B cell (primary cell): Measurements from ENCODE around the gene C2CD3. TPM values are rescaled to one million over a fixed set of nuclear protein-coding genes. Genes with fewer than 3 reads are reported as not detected.
"Not testable (repeated sequence)": the region's sequence is repeated elsewhere in the genome, so short reads cannot be mapped to it uniquely, and the experiment has no call there.

Experiments used
- ATAC-seq: fragments of 200-7000 bp; cut with Tn5 transposase; one replicate; pipeline ENCODE4 v1.10.0; 2021; ENCODE audit warnings: low read depth, mild to moderate bottlenecking, moderate number of reproducible peaks, moderate library complexity
- CTCF ChIA-PET: fragments of 350-600 bp; sonication (Branson Sonifier 250); formaldehyde crosslinking; loops from one replicate; lab custom pipeline; 2021; ENCODE audit warnings: antibody characterized with exemption, inconsistent platforms; lab: Charles Lee
- POLR2A ChIA-PET: fragments of 350-600 bp; sonication (Branson Sonifier 250); formaldehyde crosslinking; loops from one replicate; lab custom pipeline; 2021; ENCODE audit warnings: antibody characterized with exemption; lab: Charles Lee
- DNase-seq: peaks from one replicate; pipeline ENCODE4 v3.0.0; 2013
- H2AFZ ChIP-seq: 2 replicates; pipeline ENCODE4 v1.6.1; 2012; ENCODE audit warnings: mild to moderate bottlenecking, low read depth, low read length; ENCODE audit not compliant: insufficient read depth, poor library complexity, severe bottlenecking
- H3K27ac ChIP-seq, 2 donors: 1 replicate in 1 of 2; 2 replicates in 1 of 2; pipeline ENCODE4 v1.5.1; 2012 to 2013; ENCODE audit warnings: low read length in 2 of 2, mild to moderate bottlenecking in 2 of 2, moderate library complexity in 1 of 2
- H3K27me3 ChIP-seq, 4 experiments: fragments of 200-600 bp in 1 of 4; sonication (generic) in 1 of 4; replicated peaks in 1 of 4; 1 replicate in 2 of 4; 2 replicates in 2 of 4; pipeline versions ENCODE4 v1.6.1 to v1.7.0; 2013 to 2016; ENCODE audit warnings: low read length in 3 of 4, mild to moderate bottlenecking in 2 of 4, mixed read lengths in 1 of 4, moderate library complexity in 1 of 4; ENCODE audit not compliant: insufficient read depth in 4 of 4, control insufficient read depth in 3 of 4; ENCODE audit errors: control extremely low read depth in 1 of 4
- H3K36me3 ChIP-seq, 2 experiments: replicated peaks in 1 of 2; 1 replicate in 1 of 2; 2 replicates in 1 of 2; pipeline versions ENCODE4 v1.6.1 to v1.7.1; 2013; ENCODE audit warnings: low read length in 1 of 2; ENCODE audit not compliant: insufficient read depth in 2 of 2, control insufficient read depth in 1 of 2; ENCODE audit errors: control extremely low read depth in 1 of 2, extremely low read depth in 1 of 2
- H3K4me1 ChIP-seq, 2 donors: fragments of 200-600 bp in 1 of 2; sonication (generic) in 1 of 2; 1 replicate in 1 of 2; 2 replicates in 1 of 2; pipeline versions ENCODE4 v1.5.1 to v1.6.1; 2013 to 2017; ENCODE audit warnings: low read length in 2 of 2; ENCODE audit not compliant: control insufficient read depth in 2 of 2, insufficient read depth in 2 of 2
- H3K4me2 ChIP-seq: replicated peaks from 2 replicates; pipeline ENCODE3; 2012; ENCODE audit warnings: mild to moderate bottlenecking, low read depth, low read length; ENCODE audit not compliant: poor library complexity, severe bottlenecking
- H3K4me3 ChIP-seq, 5 experiments: fragments of 200-600 bp in 1 of 5; sonication (generic) in 1 of 5; 1 replicate in 3 of 5; 2 replicates in 2 of 5; pipeline versions ENCODE4 v1.5.1 to v1.7.0; 2011 to 2016; ENCODE audit warnings: low read length in 4 of 5, mild to moderate bottlenecking in 4 of 5, low read depth in 2 of 5, control low read depth in 1 of 5, moderate library complexity in 1 of 5; ENCODE audit not compliant: insufficient read depth in 1 of 5; ENCODE audit errors: control extremely low read depth in 1 of 5, extremely low read depth in 1 of 5
- H3K79me2 ChIP-seq: fragments of 200-600 bp; sonication (generic); one replicate; pipeline ENCODE4 v1.6.0; 2016; ENCODE audit warnings: low read length; ENCODE audit not compliant: control insufficient read depth, insufficient read depth
- H3K9ac ChIP-seq: fragments of 200-600 bp; sonication (generic); 2 replicates; pipeline ENCODE4 v1.6.1; 2017; ENCODE audit warnings: mild to moderate bottlenecking, low read length, moderate library complexity
- H3K9me3 ChIP-seq, 3 donors: one replicate each; pipeline versions ENCODE4 v1.6.1 to v1.7.1; 2013; ENCODE audit warnings: low read length in 2 of 3; ENCODE audit not compliant: control insufficient read depth in 2 of 3, insufficient read depth in 1 of 3; ENCODE audit errors: control extremely low read depth in 1 of 3
- H4K20me1 ChIP-seq: 2 replicates; pipeline ENCODE4 v1.6.0; 2012; ENCODE audit warnings: mild to moderate bottlenecking, low read length; ENCODE audit not compliant: insufficient read depth, control insufficient read depth, poor library complexity, severe bottlenecking
- H3K27ac Mint-ChIP-seq: one replicate; pipeline ENCODE4 v1.8.0; 2021; ENCODE audit warnings: mixed read lengths
- H3K27me3 Mint-ChIP-seq: one replicate; pipeline ENCODE4 v1.8.0; 2021; ENCODE audit warnings: mixed read lengths
- H3K4me1 Mint-ChIP-seq: one replicate; pipeline ENCODE4 v1.8.0; 2021; ENCODE audit warnings: mixed read lengths
- H3K4me3 Mint-ChIP-seq: one replicate; pipeline ENCODE4 v1.8.0; 2021; ENCODE audit warnings: mixed read lengths
- H3K9me3 Mint-ChIP-seq: one replicate; pipeline ENCODE4 v1.8.0; 2022; ENCODE audit warnings: mixed read lengths; ENCODE audit not compliant: insufficient read depth
- CTCF ChIP-seq: fragments of 200-600 bp; IDR thresholded peaks from one replicate; pipeline ENCODE4 v1.8.0; 2022; ENCODE audit warnings: antibody characterized with exemption, mild to moderate bottlenecking
- EZH2 ChIP-seq: IDR thresholded peaks from 2 replicates; pipeline ENCODE4 v1.6.1; 2012; ENCODE audit warnings: borderline replicate concordance, low read depth, mild to moderate bottlenecking, moderate library complexity, low read length; ENCODE audit not compliant: insufficient read depth, poor library complexity, severe bottlenecking
- WGBS: methylation state at CpG from one replicate; pipeline ENCODE4 v1.1.5; 2013; ENCODE audit warnings: missing lambda C conversion rate; ENCODE audit not compliant: insufficient coverage; 5-methylcytosine and 5-hydroxymethylcytosine counted together
- intact Hi-C: fragments of 100-400 bp; cut with micrococcal nuclease; formaldehyde crosslinking; loops from one replicate; pipeline ENCODE4 v1.10.0; 2022
- polyA plus RNA-seq: library from polyadenylated mRNA; depleted of rRNA; stranded (reverse); fragments of >200 nt; gene quantifications from 2 replicates; pipeline ENCODE4 v1.2.3, GENCODE V29; 2012
- total RNA-seq, 2 donors: library from RNA; stranded (reverse); fragments of 120-200 nt in 1 of 2; gene quantifications; 1 replicate in 1 of 2; 2 replicates in 1 of 2; pipeline versions ENCODE4 v1.2.3 to v1.2.4, GENCODE V29; 2013 to 2022

C2CD3 gene
- total and polyA plus RNA-seq, 2 donors (not counting 1 experiment from before 2014, with no cell fraction given): 19.8 to 69.0 TPM

DNA sequence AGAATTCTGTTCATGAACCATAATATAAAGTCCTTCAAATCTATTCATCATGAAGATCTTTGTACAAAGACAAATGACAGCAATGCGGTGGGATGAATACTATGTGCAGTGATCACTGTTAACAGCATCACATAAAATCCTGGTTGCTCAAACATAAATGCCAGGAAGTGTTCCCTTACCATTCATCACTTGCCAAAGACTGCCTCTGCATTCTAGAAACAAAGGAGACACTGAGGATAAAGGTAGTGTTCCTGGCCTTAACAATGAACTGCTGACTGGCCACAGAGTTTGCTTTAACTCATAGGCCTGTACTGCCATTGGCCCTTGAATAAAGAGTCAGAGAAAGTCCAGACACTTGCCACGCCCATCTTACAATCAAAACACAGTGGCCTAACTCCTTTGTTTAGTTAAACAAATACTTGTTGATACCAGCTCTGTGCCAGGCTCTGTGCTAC lies 29.5 kb downstream of the C2CD3 start:
- ATAC-seq (no peak), DNase-seq (no peak)
- Mint-ChIP-seq H3K4me3 (no peak overlapping the region), H3K9me3 (peaks cover 2% of the 10 kb centered on the region), H3K27me3 (no peaks in the 10 kb centered on the region), H3K4me1 (peaks cover 4% of the 10 kb centered on the region), H3K27ac (no peak overlapping the region)
- H3K27me3 ChIP-seq: no peaks in the 10 kb centered on the region
- H3K9me3 ChIP-seq: no peaks in the 10 kb centered on the region
- H3K4me2 ChIP-seq: no peak overlapping the region
- no peak overlapping the region for H2AFZ ChIP-seq
- no peaks in the 10 kb centered on the region for H3K79me2 ChIP-seq
- no peak overlapping the region for H3K9ac ChIP-seq
- H4K20me1 ChIP-seq: no peaks in the 10 kb centered on the region
- H3K4me1 ChIP-seq: no peaks in the 10 kb centered on the region
- CTCF ChIA-PET: no interaction called here
- intact Hi-C loops: no loop called here
- POLR2A ChIA-PET: no interaction called here
- H3K36me3 ChIP-seq: peaks cover 10 to 17% of the 10 kb centered on the region in 2 experiments
- no peak overlapping the region for H3K4me3 ChIP-seq
- 100% methylated on average over 1 of the region's 2 CpGs for WGBS
- H3K27ac ChIP-seq: no peak overlapping the region
- no peak for TF ChIP-seq EZH2
- TF ChIP-seq CTCF: no peak

GRCh38 chr11:74139919-74140431 lies 30.8 kb downstream of the C2CD3 start:
- H3K36me3 ChIP-seq: peaks cover 8 to 19% of the 10 kb centered on the region in 2 experiments
- POLR2A ChIA-PET, H3K4me3 Mint-ChIP-seq, H4K20me1 ChIP-seq, H3K4me3 ChIP-seq, H3K27ac Mint-ChIP-seq, H3K27me3 Mint-ChIP-seq, H3K27me3 ChIP-seq, H3K9me3 ChIP-seq, CTCF ChIA-PET, intact Hi-C loops, H3K4me2 ChIP-seq, H3K27ac ChIP-seq, ATAC-seq, H3K4me1 Mint-ChIP-seq, H3K9ac ChIP-seq, H3K4me1 ChIP-seq, H2AFZ ChIP-seq, DNase-seq, H3K79me2 ChIP-seq, H3K9me3 Mint-ChIP-seq: not testable (repeated sequence)
- WGBS: no CpG with 5 or more reads among the region's 1 CpG
